Karpas-422 (cell line): ENCODE measurements around the gene PRSS38. TPM values are rescaled to one million over a fixed set of nuclear protein-coding genes. Genes with fewer than 3 reads are reported as not detected.

Source experiments
- DNase-seq: peaks from one replicate; pipeline ENCODE4 v3.0.0-alpha.2; 2015
- H2AFZ ChIP-seq: fragments of 200-600 bp; sonication (generic); 2 replicates; pipeline ENCODE4 v1.6.1; 2014; ENCODE audit warnings: antibody characterized with exemption, low read length, mixed read lengths
- H3K27ac ChIP-seq: fragments of 200-600 bp; sonication (generic); 2 replicates; pipeline ENCODE4 v1.5.1; 2014; ENCODE audit warnings: mild to moderate bottlenecking, low read length, moderate library complexity
- H3K27me3 ChIP-seq: fragments of 200-600 bp; sonication (generic); 2 replicates; pipeline ENCODE4 v1.6.1; 2014; ENCODE audit warnings: low read length, mixed read lengths
- H3K36me3 ChIP-seq: fragments of 200-600 bp; sonication (generic); 2 replicates; pipeline ENCODE4 v1.6.1; 2014; ENCODE audit warnings: low read length, mixed read lengths; ENCODE audit not compliant: insufficient read depth
- H3K4me1 ChIP-seq: fragments of 200-600 bp; sonication (generic); 2 replicates; pipeline ENCODE4 v1.6.1; 2014; ENCODE audit warnings: mild to moderate bottlenecking, low read length, mixed read lengths
- H3K4me2 ChIP-seq: fragments of 200-600 bp; sonication (generic); 2 replicates; pipeline ENCODE4 v1.6.1; 2014; ENCODE audit warnings: low read length, low read depth, mild to moderate bottlenecking; ENCODE audit not compliant: poor library complexity, severe bottlenecking
- H3K4me3 ChIP-seq: fragments of 200-600 bp; sonication (generic); 2 replicates; pipeline ENCODE4 v1.5.1; 2014; ENCODE audit warnings: mild to moderate bottlenecking, antibody characterized with exemption, low read length, mixed read lengths
- H3K79me2 ChIP-seq: fragments of 200-600 bp; sonication (generic); 2 replicates; pipeline ENCODE4 v1.6.1; 2014; ENCODE audit warnings: mild to moderate bottlenecking, low read length, mixed read lengths
- H3K9ac ChIP-seq: fragments of 200-600 bp; sonication (generic); 2 replicates; pipeline ENCODE4 v1.6.0; 2014; ENCODE audit warnings: low read length
- H3K9me2 ChIP-seq: fragments of 200-600 bp; sonication (generic), shearing (Covaris generic); replicated peaks from 2 replicates; pipeline ENCODE4 v1.6.0; 2014; ENCODE audit warnings: mild to moderate bottlenecking, low read length, moderate library complexity; ENCODE audit not compliant: insufficient read depth
- H3K9me3 ChIP-seq: fragments of 300-700, 200-600 bp; sonication (generic); 2 replicates; pipeline ENCODE4 v1.6.1; 2014; ENCODE audit warnings: low read length, mixed read lengths
- H4K20me1 ChIP-seq: fragments of 200-600 bp; sonication (generic); 2 replicates; pipeline ENCODE4 v1.6.1; 2014; ENCODE audit warnings: mild to moderate bottlenecking, antibody characterized with exemption, low read length, low read depth; ENCODE audit not compliant: insufficient read depth
- total RNA-seq: library from RNA; depleted of rRNA; stranded (reverse); fragments of >200 nt; shearing (Covaris generic); gene quantifications from 2 replicates; pipeline ENCODE4 v1.2.3, GENCODE V29; 2014; ENCODE audit warnings: low replicate concordance

Gene PRSS38
- total RNA-seq, 1 experiment from 2014 or later: not detected

- no peak overlapping the region for H3K9ac ChIP-seq
- H3K4me1 ChIP-seq: 0 out of 2 replicates have a peak, but pooled peaks cover 2% of the 10 kb centered on the region
Observed at GRCh38 chr1:227789084-227790033, 26.1 kb upstream of the PRSS38 start.

GRCh38 chr1:227790034-227790400 is 25.5 kb upstream of the PRSS38 start:
- H3K4me3 ChIP-seq: no peak overlapping the region
- no peaks in the 10 kb centered on the region for H4K20me1 ChIP-seq
- DNase-seq: no peak
- H3K4me1 ChIP-seq: 0 out of 2 replicates have a peak, but pooled peaks cover 2% of the 10 kb centered on the region
- no peaks in the 10 kb centered on the region for H3K27me3 ChIP-seq
- no peaks in the 10 kb centered on the region for H3K36me3 ChIP-seq
- H3K9ac ChIP-seq: no peak overlapping the region
- no peak overlapping the region for H3K27ac ChIP-seq
- no peak overlapping the region for H2AFZ ChIP-seq
- no peaks in the 10 kb centered on the region for H3K79me2 ChIP-seq
- H3K9me3 ChIP-seq: no peaks in the 10 kb centered on the region
- no peaks in the 10 kb centered on the region for H3K9me2 ChIP-seq
- H3K4me2 ChIP-seq: no peak overlapping the region

More at GRCh38 chr1:227789084-227790033, 26.1 kb upstream of the PRSS38 start:
- no peaks in the 10 kb centered on the region for H3K36me3 ChIP-seq
- no peak overlapping the region for H3K4me2 ChIP-seq
- no peak overlapping the region for H3K27ac ChIP-seq
- no peaks in the 10 kb centered on the region for H3K9me2 ChIP-seq
- H3K79me2 ChIP-seq: no peaks in the 10 kb centered on the region
- H3K4me3 ChIP-seq: no peak overlapping the region
- no peaks in the 10 kb centered on the region for H3K9me3 ChIP-seq
- no peaks in the 10 kb centered on the region for H4K20me1 ChIP-seq
- no peak for DNase-seq
- no peaks in the 10 kb centered on the region for H3K27me3 ChIP-seq
- H2AFZ ChIP-seq: no peak overlapping the region

GRCh38 chr1:227790868-227791267 is 24.6 kb upstream of the PRSS38 start:
- H3K27me3 ChIP-seq: no peaks in the 10 kb centered on the region
- 0 out of 2 replicates have a peak, but pooled peaks cover 2% of the 10 kb centered on the region for H3K4me1 ChIP-seq
- no peak overlapping the region for H3K9ac ChIP-seq
- no peaks in the 10 kb centered on the region for H3K79me2 ChIP-seq
- no peak overlapping the region for H2AFZ ChIP-seq
- H3K9me3 ChIP-seq: no peaks in the 10 kb centered on the region
- no peak overlapping the region for H3K4me3 ChIP-seq
- H3K9me2 ChIP-seq: no peaks in the 10 kb centered on the region
- H3K36me3 ChIP-seq: no peaks in the 10 kb centered on the region
- no peak overlapping the region for H3K4me2 ChIP-seq
- DNase-seq: no peak
- no peak overlapping the region for H3K27ac ChIP-seq
- H4K20me1 ChIP-seq: no peaks in the 10 kb centered on the region

GRCh38 chr1:227791425-227792143 is 23.9 kb upstream of the PRSS38 start:
- H3K27me3 ChIP-seq: no peaks in the 10 kb centered on the region
- H3K9me3 ChIP-seq: no peaks in the 10 kb centered on the region
- DNase-seq: no peak
- 0 out of 2 replicates have a peak, but pooled peaks cover 2% of the 10 kb centered on the region for H3K4me1 ChIP-seq
- H2AFZ ChIP-seq: no peak overlapping the region
- H3K4me3 ChIP-seq: no peak overlapping the region
- no peaks in the 10 kb centered on the region for H3K79me2 ChIP-seq
- no peaks in the 10 kb centered on the region for H3K9me2 ChIP-seq
- H3K9ac ChIP-seq: no peak overlapping the region
- no peaks in the 10 kb centered on the region for H3K36me3 ChIP-seq
- H4K20me1 ChIP-seq: no peaks in the 10 kb centered on the region
- no peak overlapping the region for H3K4me2 ChIP-seq
- no peak overlapping the region for H3K27ac ChIP-seq

- Histone ChIP-seq H4K20me1 (no peaks in the 10 kb centered on the region), H3K27me3 (no peaks in the 10 kb centered on the region), H3K4me3 (no peak overlapping the region), H3K9ac (no peak overlapping the region), H3K27ac (no peak overlapping the region), H3K79me2 (no peaks in the 10 kb centered on the region), H3K4me2 (no peak overlapping the region), H3K9me2 (no peaks in the 10 kb centered on the region), H2AFZ (no peak overlapping the region), H3K9me3 (no peaks in the 10 kb centered on the region), H3K4me1 (0 out of 2 replicates have a peak, but pooled peaks cover 2% of the 10 kb centered on the region), H3K36me3 (no peaks in the 10 kb centered on the region)
- DNase-seq: no peak
Observed at GRCh38 chr1:227792216-227793078, 23.0 kb upstream of the PRSS38 start.

- Histone ChIP-seq H3K4me2 (no peak overlapping the region), H3K9me2 (no peaks in the 10 kb centered on the region), H3K27ac (no peak overlapping the region), H3K36me3 (no peaks in the 10 kb centered on the region), H3K27me3 (no peaks in the 10 kb centered on the region), H4K20me1 (no peaks in the 10 kb centered on the region), H2AFZ (no peak overlapping the region), H3K4me1 (no peaks in the 10 kb centered on the region), H3K9ac (no peak overlapping the region), H3K9me3 (no peaks in the 10 kb centered on the region), H3K4me3 (no peak overlapping the region), H3K79me2 (no peaks in the 10 kb centered on the region)
- DNase-seq: no peak
Observed at GRCh38 chr1:227793079-227793947, 22.2 kb upstream of the PRSS38 start.

GRCh38 chr1:227793948-227794816 is 21.3 kb upstream of the PRSS38 start:
- no peaks in the 10 kb centered on the region for H3K27me3 ChIP-seq
- H3K4me2 ChIP-seq: no peak overlapping the region
- H3K79me2 ChIP-seq: no peaks in the 10 kb centered on the region
- H3K27ac ChIP-seq: no peak overlapping the region
- no peaks in the 10 kb centered on the region for H4K20me1 ChIP-seq
- H3K9me2 ChIP-seq: no peaks in the 10 kb centered on the region
- H3K4me1 ChIP-seq: no peaks in the 10 kb centered on the region
- no peaks in the 10 kb centered on the region for H3K36me3 ChIP-seq
- no peak for DNase-seq
- H3K4me3 ChIP-seq: no peak overlapping the region
- H2AFZ ChIP-seq: no peak overlapping the region
- no peaks in the 10 kb centered on the region for H3K9me3 ChIP-seq
- no peak overlapping the region for H3K9ac ChIP-seq
